Smooth muscle cell (in vitro differentiated cells): ENCODE measurements around the gene PRELP. TPM values are rescaled to one million over a fixed set of nuclear protein-coding genes. Genes with fewer than 3 reads are reported as not detected.

Source experiments
- DNase-seq: peaks from one replicate; lab custom pipeline; 2025; ENCODE audit not compliant: unreplicated experiment; lab: John Stamatoyannopoulos, UW
- H2AFZ ChIP-seq: fragments of 200-600 bp; sonication (generic); 2 replicates; pipeline ENCODE4 v1.6.0; 2016; ENCODE audit warnings: antibody characterized with exemption, low read depth, mild to moderate bottlenecking
- H3F3A ChIP-seq: fragments of 200-600 bp; sonication (generic); 2 replicates; pipeline ENCODE4 v1.6.0; 2017; ENCODE audit warnings: antibody characterized with exemption, low read depth
- H3K27ac ChIP-seq: fragments of 200-600 bp; sonication (generic); 2 replicates; pipeline ENCODE4 v1.5.1; 2016; ENCODE audit warnings: low read depth, mild to moderate bottlenecking
- H3K27me3 ChIP-seq: fragments of 200-600 bp; sonication (generic); 2 replicates; pipeline ENCODE4 v1.6.1; 2016; ENCODE audit warnings: low read depth, mild to moderate bottlenecking
- H3K36me3 ChIP-seq: fragments of 200-600 bp; sonication (generic); 2 replicates; pipeline ENCODE4 v1.5.1; 2016; ENCODE audit warnings: low read depth
- H3K4me1 ChIP-seq: fragments of 200-600 bp; sonication (generic); 2 replicates; pipeline ENCODE4 v1.5.1; 2016; ENCODE audit warnings: low read depth
- H3K4me2 ChIP-seq: fragments of 200-600 bp; sonication (generic); 2 replicates; pipeline ENCODE4 v1.6.0; 2016; ENCODE audit warnings: mild to moderate bottlenecking
- H3K4me3 ChIP-seq: fragments of 200-600 bp; sonication (generic); 2 replicates; pipeline ENCODE4 v1.5.1; 2016; ENCODE audit warnings: mild to moderate bottlenecking
- H3K79me2 ChIP-seq: fragments of 200-600 bp; sonication (generic); 2 replicates; pipeline ENCODE4 v1.6.0; 2016; ENCODE audit warnings: low read depth, mild to moderate bottlenecking
- H3K9ac ChIP-seq: fragments of 200-600 bp; sonication (generic); 2 replicates; pipeline ENCODE4 v1.6.0; 2016; ENCODE audit warnings: low read depth
- H3K9me3 ChIP-seq: fragments of 200-600 bp; sonication (generic); replicated peaks from 2 replicates; pipeline ENCODE4 v1.5.1; 2016; ENCODE audit warnings: low read depth
- H4K20me1 ChIP-seq: fragments of 200-600 bp; sonication (generic); 2 replicates; pipeline ENCODE4 v1.6.0; 2016; ENCODE audit warnings: low read depth
- CTCF ChIP-seq: fragments of 200-600 bp; sonication (generic); IDR thresholded peaks from 2 replicates; pipeline ENCODE4 v1.5.1; 2017; ENCODE audit warnings: borderline replicate concordance, mild to moderate bottlenecking, antibody characterized with exemption; ENCODE audit not compliant: insufficient read depth, poor library complexity, severe bottlenecking
- WGBS: methylation state at CpG from one replicate; pipeline ENCODE4 v1.1.7; 2016; ENCODE audit warnings: low lambda C conversion rate; 5-methylcytosine and 5-hydroxymethylcytosine counted together
- polyA plus RNA-seq: library from polyadenylated mRNA; unstranded; fragments of >200 nt; fragmentation: Nextera tagmentation; extraction: Ambion mirVana; gene quantifications from 2 replicates; pipeline ENCODE4 v1.2.1, GENCODE V29; 2016
- total RNA-seq: library from RNA; depleted of rRNA; stranded (reverse); fragments of >200 nt; gene quantifications from 2 replicates; pipeline ENCODE4 v1.2.3, GENCODE V29; 2014

The PRELP gene
- total and polyA plus RNA-seq, 2 experiments from 2014 or later, result 0.04 to 2.1 TPM

- no peak for DNase-seq
- WGBS, result 86% methylated on average over 4 of the region's 4 CpGs
- no peak overlapping the region for H3K27ac ChIP-seq
- no peak overlapping the region for H3K4me3 ChIP-seq
- no peaks in the 10 kb centered on the region for H3K36me3 ChIP-seq
- no peaks in the 10 kb centered on the region for H4K20me1 ChIP-seq
- H3F3A ChIP-seq, result peaks cover 10% of the 10 kb centered on the region
- no peaks in the 10 kb centered on the region for H3K79me2 ChIP-seq
- no peaks in the 10 kb centered on the region for H3K4me1 ChIP-seq
- no peaks in the 10 kb centered on the region for H3K9me3 ChIP-seq
- H3K27me3 ChIP-seq, result peaks cover 5% of the 10 kb centered on the region
- no peak for TF ChIP-seq CTCF
- H3K9ac ChIP-seq, result no peak overlapping the region
- H2AFZ ChIP-seq, result no peak overlapping the region
- H3K4me2 ChIP-seq, result no peak overlapping the region
Measured at GRCh38 chr1:203427451-203427850, 48.2 kb upstream of the PRELP start.

GRCh38 chr1:203428981-203429599 is 46.5 kb upstream of the PRELP start:
- no peak for TF ChIP-seq CTCF
- Histone ChIP-seq H3K4me1 (no peaks in the 10 kb centered on the region), H4K20me1 (no peaks in the 10 kb centered on the region), H3K4me3 (no peak overlapping the region), H3K79me2 (no peaks in the 10 kb centered on the region), H3K27ac (no peak overlapping the region), H3K27me3 (peaks cover 5% of the 10 kb centered on the region), H3K36me3 (no peaks in the 10 kb centered on the region), H3K4me2 (no peak overlapping the region), H3K9me3 (no peaks in the 10 kb centered on the region), H2AFZ (no peak overlapping the region), H3K9ac (no peak overlapping the region), H3F3A (peaks cover 10% of the 10 kb centered on the region)
- no peak for DNase-seq
- 96% methylated on average over 11 of the region's 11 CpGs for WGBS

- Histone ChIP-seq H2AFZ (no peak overlapping the region), H3K4me2 (no peak overlapping the region), H3K36me3 (no peaks in the 10 kb centered on the region), H3K9me3 (no peaks in the 10 kb centered on the region), H3K27me3 (no peaks in the 10 kb centered on the region), H4K20me1 (no peaks in the 10 kb centered on the region), H3F3A (no peaks in the 10 kb centered on the region), H3K27ac (no peak overlapping the region), H3K4me3 (no peak overlapping the region), H3K4me1 (no peaks in the 10 kb centered on the region), H3K79me2 (no peaks in the 10 kb centered on the region), H3K9ac (no peak overlapping the region)
- no peak for DNase-seq
- no peak for TF ChIP-seq CTCF
- 91% methylated on average over 7 of the region's 7 CpGs for WGBS
Measured at GRCh38 chr1:203435615-203436014, 40.0 kb upstream of the PRELP start.

- 86% methylated on average over 15 of the region's 15 CpGs for WGBS
- H2AFZ ChIP-seq, result no peak overlapping the region
- H3K4me2 ChIP-seq, result no peak overlapping the region
- TF ChIP-seq CTCF, result no peak
- no peaks in the 10 kb centered on the region for H3K9me3 ChIP-seq
- H3K9ac ChIP-seq, result no peak overlapping the region
- no peak for DNase-seq
- H3K27me3 ChIP-seq, result no peaks in the 10 kb centered on the region
- H3K4me1 ChIP-seq, result peaks cover 3% of the 10 kb centered on the region
- H3F3A ChIP-seq, result no peaks in the 10 kb centered on the region
- H4K20me1 ChIP-seq, result no peaks in the 10 kb centered on the region
- H3K4me3 ChIP-seq, result no peak overlapping the region
- no peaks in the 10 kb centered on the region for H3K79me2 ChIP-seq
- H3K36me3 ChIP-seq, result no peaks in the 10 kb centered on the region
- H3K27ac ChIP-seq, result no peak overlapping the region
Measured at GRCh38 chr1:203437696-203438315, 37.8 kb upstream of the PRELP start.
